H9 (cell line): ENCODE measurements around the gene RAD54L2. TPM values are rescaled to one million over a fixed set of nuclear protein-coding genes. Genes with fewer than 3 reads are reported as not detected.
A peak's percentile ranks its signal among the peaks of the same experiment; 100 is the strongest.

Source experiments
- DNase-seq: peaks from one replicate; pipeline ENCODE4 v3.0.0-alpha.2; 2017
- H2AFZ ChIP-seq: one replicate; pipeline ENCODE4 v1.6.1; 2013; ENCODE audit warnings: mild to moderate bottlenecking, low read length, control low read depth, moderate library complexity
- H2AK5ac ChIP-seq: 2 replicates; pipeline ENCODE4 v1.6.1; 2013; ENCODE audit warnings: low read length, control low read depth, mixed read lengths; ENCODE audit not compliant: insufficient read length
- H2BK120ac ChIP-seq: one replicate; pipeline ENCODE4 v1.6.1; 2013; ENCODE audit warnings: low read depth, mild to moderate bottlenecking, low read length, control low read depth, inconsistent platforms; ENCODE audit not compliant: poor library complexity, severe bottlenecking
- H2BK12ac ChIP-seq: 2 replicates; pipeline ENCODE4 v1.6.1; 2013; ENCODE audit warnings: low read length, control low read depth, mixed read lengths, low read depth; ENCODE audit not compliant: insufficient read length
- H2BK15ac ChIP-seq: 2 replicates; pipeline ENCODE4 v1.6.1; 2013; ENCODE audit warnings: low read depth, low read length, control low read depth
- H2BK20ac ChIP-seq: one replicate; pipeline ENCODE4 v1.6.1; 2013; ENCODE audit warnings: low read depth, mild to moderate bottlenecking, low read length, control low read depth, inconsistent platforms; ENCODE audit not compliant: poor library complexity, severe bottlenecking
- H2BK5ac ChIP-seq: 2 replicates; pipeline ENCODE4 v1.6.1; 2013; ENCODE audit warnings: low read length, control low read depth, mixed read lengths; ENCODE audit not compliant: insufficient read length
- H3K14ac ChIP-seq: 2 replicates; pipeline ENCODE4 v1.6.1; 2013; ENCODE audit warnings: low read length, control low read depth; ENCODE audit not compliant: insufficient read depth
- H3K18ac ChIP-seq: 2 replicates; pipeline ENCODE4 v1.6.1; 2013; ENCODE audit warnings: low read depth, mild to moderate bottlenecking, mixed read lengths, low read length, control low read depth; ENCODE audit not compliant: insufficient read length
- H3K23ac ChIP-seq: 2 replicates; pipeline ENCODE4 v1.6.1; 2013; ENCODE audit warnings: low read length, control low read depth, mixed read lengths, low read depth; ENCODE audit not compliant: insufficient read length
- H3K23me2 ChIP-seq: 2 replicates; pipeline ENCODE4 v1.6.1; 2013; ENCODE audit warnings: low read depth, mild to moderate bottlenecking, mixed read lengths, low read length, control low read depth; ENCODE audit not compliant: insufficient read length, poor library complexity, severe bottlenecking
- H3K27ac ChIP-seq: 2 replicates; pipeline ENCODE4 v1.5.1; 2013; ENCODE audit warnings: low read length, control low read depth, mixed read lengths, low read depth; ENCODE audit not compliant: insufficient read length
- H3K27me3 ChIP-seq: 2 replicates; pipeline ENCODE4 v1.6.1; 2013; ENCODE audit warnings: low read length, control low read depth, inconsistent platforms; ENCODE audit not compliant: insufficient read depth
- H3K4ac ChIP-seq: 2 replicates; pipeline ENCODE4 v1.6.1; 2013; ENCODE audit warnings: low read depth, mild to moderate bottlenecking, control low read depth, inconsistent platforms, low read length, moderate library complexity
- H3K4me1 ChIP-seq: 2 replicates; pipeline ENCODE4 v1.6.1; 2013; ENCODE audit warnings: low read length, control low read depth, inconsistent platforms; ENCODE audit not compliant: insufficient read depth
- H3K4me2 ChIP-seq: 2 replicates; pipeline ENCODE4 v1.6.1; 2013; ENCODE audit warnings: low read length, control low read depth, mixed read lengths; ENCODE audit not compliant: insufficient read length, insufficient read depth
- H3K56ac ChIP-seq: 2 replicates; pipeline ENCODE4 v1.6.1; 2013; ENCODE audit warnings: low read depth, mild to moderate bottlenecking, mixed read lengths, low read length, control low read depth; ENCODE audit not compliant: insufficient read length
- H3K79me1 ChIP-seq: 2 replicates; pipeline ENCODE4 v1.6.1; 2013; ENCODE audit warnings: low read depth, mild to moderate bottlenecking, moderate library complexity, low read length, control low read depth, inconsistent platforms; ENCODE audit not compliant: insufficient read depth, poor library complexity, severe bottlenecking
- H3K79me2 ChIP-seq: 2 replicates; pipeline ENCODE4 v1.6.1; 2013; ENCODE audit warnings: low read length, control low read depth, inconsistent platforms; ENCODE audit not compliant: insufficient read depth
- H3K9ac ChIP-seq: 2 replicates; pipeline ENCODE4 v1.6.1; 2013; ENCODE audit warnings: low read length, control low read depth, mixed read lengths; ENCODE audit not compliant: insufficient read length; ENCODE audit errors: extremely low read depth
- H3K9me3 ChIP-seq: one replicate; pipeline ENCODE4 v1.6.1; 2013; ENCODE audit warnings: low read depth, low read length, inconsistent platforms; ENCODE audit not compliant: control insufficient read depth
- H3T11ph ChIP-seq: one replicate; pipeline ENCODE4 v1.6.1; 2013; ENCODE audit warnings: mild to moderate bottlenecking, low read length, control low read depth, inconsistent platforms
- H4K20me1 ChIP-seq: one replicate; pipeline ENCODE4 v1.6.1; 2013; ENCODE audit not compliant: control insufficient read depth, insufficient read length, insufficient read depth
- H4K5ac ChIP-seq: 2 replicates; pipeline ENCODE4 v1.6.1; 2013; ENCODE audit warnings: low read depth, mild to moderate bottlenecking, mixed read lengths, low read length, control low read depth; ENCODE audit not compliant: insufficient read length
- H4K8ac ChIP-seq: replicated peaks from 2 replicates; pipeline ENCODE4 v1.6.1; 2013; ENCODE audit warnings: low read length, control low read depth, mixed read lengths, low read depth; ENCODE audit not compliant: insufficient read length
- H4K91ac ChIP-seq: 2 replicates; pipeline ENCODE4 v1.6.1; 2013; ENCODE audit warnings: low read depth, mild to moderate bottlenecking, moderate library complexity, mixed read lengths, low read length, control low read depth; ENCODE audit not compliant: insufficient read length
- H3K27ac Mint-ChIP-seq, 3 experiments: 2 replicates in 2 of 3; 3 replicates in 1 of 3; pipeline ENCODE4 v1.8.0; 2020 to 2021; ENCODE audit warnings: mixed read lengths in 3 of 3, mild to moderate bottlenecking in 1 of 3, moderate library complexity in 1 of 3
- H3K27me3 Mint-ChIP-seq: 2 replicates; pipeline ENCODE4 v1.8.0; 2021; ENCODE audit warnings: low read depth, mild to moderate bottlenecking, moderate library complexity, mixed read lengths
- H3K36me3 Mint-ChIP-seq, 3 experiments: 2 replicates in 2 of 3; 3 replicates in 1 of 3; pipeline ENCODE4 v1.8.0; 2020 to 2021; ENCODE audit warnings: low read depth in 3 of 3, mixed read lengths in 3 of 3; ENCODE audit not compliant: insufficient read depth in 1 of 3
- H3K4me1 Mint-ChIP-seq, 2 experiments: 2 replicates each; pipeline ENCODE4 v1.8.0; 2020; ENCODE audit warnings: mixed read lengths in 2 of 2
- H3K4me3 Mint-ChIP-seq, 2 experiments: 2 replicates in 1 of 2; 3 replicates in 1 of 2; pipeline ENCODE4 v1.8.0; 2020 to 2021; ENCODE audit warnings: mild to moderate bottlenecking in 2 of 2, mixed read lengths in 2 of 2, moderate library complexity in 1 of 2
- H3K9me3 Mint-ChIP-seq, 2 experiments: 2 replicates in 1 of 2; 3 replicates in 1 of 2; pipeline ENCODE4 v1.8.0; 2020; ENCODE audit warnings: mild to moderate bottlenecking in 2 of 2, mixed read lengths in 2 of 2, moderate library complexity in 1 of 2
- WGBS: extraction: QIAGEN DNeasy Blood & Tissue Kit; methylation state at CpG from one replicate; pipeline ENCODE4 v1.1.7; 2013; ENCODE audit warnings: missing lambda C conversion rate, low lambda C conversion rate, mixed read lengths; ENCODE audit not compliant: insufficient read length; ENCODE audit errors: extremely low coverage; 5-methylcytosine and 5-hydroxymethylcytosine counted together
- total RNA-seq: library from RNA; stranded (reverse); gene quantifications from 2 replicates; pipeline ENCODE4 v1.2.1, GENCODE V29; 2021
- TF ChIP-seq, protein P1 (sequence below): fragments of 200-600 bp; sonication (generic); conservative IDR thresholded peaks from 3 replicates; pipeline ENCODE4 v1.8.0; 2021; ENCODE audit warnings: antibody characterized with exemption, mild to moderate bottlenecking

Gene RAD54L2
- total RNA-seq, 1 experiment from 2014 or later = 40.7 TPM

GRCh38 chr3:51568036-51568435, 29.5 kb downstream of the RAD54L2 start:
- no peaks in the 10 kb centered on the region for H3K9me3 ChIP-seq
- H3K27ac ChIP-seq = no peak overlapping the region
- no peak overlapping the region for H3K4me2 ChIP-seq

More at GRCh38 chr3:51568036-51568435, 29.5 kb downstream of the RAD54L2 start:
- Histone ChIP-seq H3K4me1 (no peaks in the 10 kb centered on the region), H2BK5ac (no peak overlapping the region), H2AFZ (no peak overlapping the region), H4K5ac (no peak overlapping the region), H4K20me1 (no peaks in the 10 kb centered on the region), H3K9ac (peak overlapping the region; percentile 47), H3K14ac (no peak overlapping the region), H3K79me2 (no peaks in the 10 kb centered on the region; the same call in 1 of the 2 replicates), H3T11ph (no peak overlapping the region), H3K27me3 (no peaks in the 10 kb centered on the region), H2BK12ac (no peak overlapping the region), H4K8ac (no peak overlapping the region), H3K23ac (no peak overlapping the region), H3K79me1 (peaks cover 4% of the 10 kb centered on the region), H2BK120ac (no peak overlapping the region), H3K18ac (no peak overlapping the region), H2BK15ac (no peak overlapping the region), H3K56ac (no peak overlapping the region), H4K91ac (no peak overlapping the region), H3K23me2 (no peaks in the 10 kb centered on the region), H2AK5ac (no peak overlapping the region), H2BK20ac (no peak overlapping the region), H3K4ac (no peak overlapping the region)
- no CpG with 5 or more reads among the region's 2 CpGs for WGBS
- TF ChIP-seq, protein P1, sequence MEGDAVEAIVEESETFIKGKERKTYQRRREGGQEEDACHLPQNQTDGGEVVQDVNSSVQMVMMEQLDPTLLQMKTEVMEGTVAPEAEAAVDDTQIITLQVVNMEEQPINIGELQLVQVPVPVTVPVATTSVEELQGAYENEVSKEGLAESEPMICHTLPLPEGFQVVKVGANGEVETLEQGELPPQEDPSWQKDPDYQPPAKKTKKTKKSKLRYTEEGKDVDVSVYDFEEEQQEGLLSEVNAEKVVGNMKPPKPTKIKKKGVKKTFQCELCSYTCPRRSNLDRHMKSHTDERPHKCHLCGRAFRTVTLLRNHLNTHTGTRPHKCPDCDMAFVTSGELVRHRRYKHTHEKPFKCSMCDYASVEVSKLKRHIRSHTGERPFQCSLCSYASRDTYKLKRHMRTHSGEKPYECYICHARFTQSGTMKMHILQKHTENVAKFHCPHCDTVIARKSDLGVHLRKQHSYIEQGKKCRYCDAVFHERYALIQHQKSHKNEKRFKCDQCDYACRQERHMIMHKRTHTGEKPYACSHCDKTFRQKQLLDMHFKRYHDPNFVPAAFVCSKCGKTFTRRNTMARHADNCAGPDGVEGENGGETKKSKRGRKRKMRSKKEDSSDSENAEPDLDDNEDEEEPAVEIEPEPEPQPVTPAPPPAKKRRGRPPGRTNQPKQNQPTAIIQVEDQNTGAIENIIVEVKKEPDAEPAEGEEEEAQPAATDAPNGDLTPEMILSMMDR = no peak
- H3K4me3 Mint-ChIP-seq = no peak overlapping the region
- peaks cover 17 to 19% of the 10 kb centered on the region in 2 experiments for H3K4me1 Mint-ChIP-seq
- H3K27me3 Mint-ChIP-seq = no peaks in the 10 kb centered on the region
- DNase-seq = no peak
- peak overlapping the region in 1 of 3 experiments; percentile 34; a peak in 2 of 7 replicates for H3K27ac Mint-ChIP-seq
- H3K9me3 Mint-ChIP-seq = no peaks in the 10 kb centered on the region
- peaks cover 3 to 7% (median 4%) of the 10 kb centered on the region in 3 experiments for H3K36me3 Mint-ChIP-seq
